Measurements from ENCODE around the gene GRID1. TPM values are rescaled to one million over a fixed set of nuclear protein-coding genes. Genes with fewer than 3 reads are reported as not detected.
"Not testable (repeated sequence)": the region's sequence is repeated elsewhere in the genome, so short reads cannot be mapped to it uniquely, and the experiment has no call there.

Gene GRID1
- polyA plus RNA-seq, 4 donors, result 0.27 to 1.1 (median 0.40) TPM; not detected in 1

DNA sequence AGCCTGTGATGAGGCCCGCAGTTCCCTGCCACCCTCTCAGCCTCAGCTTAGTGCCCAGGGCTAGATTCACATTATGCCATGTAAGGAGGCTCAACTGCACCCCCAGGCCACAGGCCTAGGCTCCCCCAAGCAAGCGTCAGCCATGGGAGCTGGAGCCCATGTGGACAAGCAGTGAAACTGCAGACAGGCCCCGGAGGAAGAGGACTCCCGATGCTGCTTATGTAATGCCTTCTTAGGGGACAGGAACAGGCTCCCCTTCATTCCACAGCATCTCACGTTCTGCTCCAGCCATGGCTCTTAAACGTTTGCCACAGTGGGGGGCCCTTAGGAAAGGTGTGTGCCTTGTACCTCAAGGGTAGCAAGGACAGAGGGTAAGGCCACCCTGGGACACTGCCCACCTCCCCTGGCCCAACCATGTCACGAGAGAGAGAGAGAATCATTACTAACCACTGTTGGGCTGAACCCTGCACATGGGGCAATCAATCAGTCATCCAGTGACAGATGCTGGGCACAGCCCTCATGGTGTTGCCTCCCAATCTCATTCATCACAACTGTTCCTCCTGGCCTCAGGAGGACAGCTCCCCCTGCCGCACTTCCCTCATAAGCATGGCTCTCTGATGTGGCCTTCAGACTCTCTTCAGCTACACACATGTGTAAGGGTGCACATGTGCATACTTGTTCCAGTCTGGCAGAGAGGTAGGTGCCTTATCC is 263.0 kb downstream of the GRID1 start:
- Histone ChIP-seq H3K36me3 (ENCODE audit: control insufficient read depth in 3 of 3, insufficient read depth in 2 of 3, low read depth in 1 of 3, low read length in 3 of 3) (no peaks in the 10 kb centered on the region), H3K4me1 (ENCODE audit: control insufficient read depth in 3 of 3, insufficient read depth in 2 of 3, low read depth in 1 of 3, low read length in 2 of 3) (no peaks in the 10 kb centered on the region), H3K4me3 (ENCODE audit: low read depth in 1 of 3, low read length in 3 of 3) (no peak overlapping the region), H3K27ac (ENCODE audit: low read depth in 1 of 3, low read length in 2 of 3) (no peak overlapping the region), H3K9me3 (ENCODE audit: control insufficient read depth in 2 of 2, insufficient read depth in 1 of 2, low read depth in 1 of 2, low read length in 1 of 2) (no peaks in the 10 kb centered on the region), H3K27me3 (ENCODE audit: control insufficient read depth in 3 of 3, insufficient read depth in 3 of 3, low read length in 3 of 3) (no peaks in the 10 kb centered on the region)
- WGBS, 3 donors, result 73 to 76% (median 73%) methylated on average over 8 of the region's 8 CpGs
- DNase-seq (no peak), FAIRE-seq (no peak)

DNA sequence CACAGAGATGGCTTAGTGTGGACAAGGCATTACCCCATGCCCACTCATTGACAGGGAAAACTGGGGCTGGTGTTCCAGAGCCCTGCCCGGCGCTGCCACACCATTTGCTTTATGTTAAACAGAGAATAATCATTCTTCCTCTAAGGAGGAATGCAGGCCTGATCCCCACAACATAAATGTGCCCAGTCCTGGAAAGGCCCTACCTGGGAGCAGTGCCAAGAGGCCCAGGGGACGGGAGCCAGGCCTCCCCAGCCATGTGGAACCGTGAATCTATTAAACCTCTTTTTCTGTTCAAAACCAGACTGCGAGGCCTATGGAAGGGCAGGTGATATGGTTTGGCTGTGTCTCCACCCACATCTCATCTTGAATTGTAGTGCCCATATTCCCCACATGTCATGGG is 264.1 kb downstream of the GRID1 start:
- H3K4me1 ChIP-seq (ENCODE audit: control insufficient read depth in 3 of 3, insufficient read depth in 2 of 3, low read depth in 1 of 3, low read length in 2 of 3), result no peaks in the 10 kb centered on the region
- no peak for DNase-seq
- H3K27me3 ChIP-seq (ENCODE audit: control insufficient read depth in 3 of 3, insufficient read depth in 3 of 3, low read length in 3 of 3), result no peaks in the 10 kb centered on the region
- H3K4me3 ChIP-seq (ENCODE audit: low read depth in 1 of 3, low read length in 3 of 3), result no peak overlapping the region
- H3K27ac ChIP-seq (ENCODE audit: low read depth in 1 of 3, low read length in 2 of 3), result no peak overlapping the region
- H3K36me3 ChIP-seq (ENCODE audit: control insufficient read depth in 3 of 3, insufficient read depth in 2 of 3, low read depth in 1 of 3, low read length in 3 of 3), result no peaks in the 10 kb centered on the region
- WGBS, 3 donors, result 78 to 82% (median 82%) methylated on average over 5 of the region's 5 CpGs
- no peak for FAIRE-seq
- no peaks in the 10 kb centered on the region for H3K9me3 ChIP-seq (ENCODE audit: control insufficient read depth in 2 of 2, insufficient read depth in 1 of 2, low read depth in 1 of 2, low read length in 1 of 2)

DNA sequence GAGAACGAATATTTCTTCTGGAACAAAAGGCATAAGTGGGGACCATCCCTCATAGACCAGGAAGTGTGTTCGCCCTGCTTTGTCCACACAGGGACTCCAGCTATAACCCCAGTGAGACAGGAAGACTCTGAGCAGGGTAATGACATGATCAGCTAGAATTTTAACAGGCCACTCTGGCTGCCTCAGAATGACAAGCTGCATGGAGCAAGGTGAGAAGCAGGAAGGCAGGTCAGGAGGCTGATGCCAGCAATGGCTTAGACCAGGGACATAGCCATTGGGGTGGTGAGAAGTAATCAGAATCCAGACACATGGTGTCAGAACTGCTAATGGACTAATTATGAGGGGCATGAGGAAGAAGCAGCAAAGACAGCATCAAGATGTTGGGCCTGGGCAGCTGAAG is 264.6 kb downstream of the GRID1 start:
- no peaks in the 10 kb centered on the region for H3K27me3 ChIP-seq (ENCODE audit: control insufficient read depth in 3 of 3, insufficient read depth in 3 of 3, low read length in 3 of 3)
- no peak overlapping the region for H3K4me3 ChIP-seq (ENCODE audit: low read depth in 1 of 3, low read length in 3 of 3)
- H3K4me1 ChIP-seq (ENCODE audit: control insufficient read depth in 3 of 3, insufficient read depth in 2 of 3, low read depth in 1 of 3, low read length in 2 of 3), result no peaks in the 10 kb centered on the region
- no peaks in the 10 kb centered on the region for H3K36me3 ChIP-seq (ENCODE audit: control insufficient read depth in 3 of 3, insufficient read depth in 2 of 3, low read depth in 1 of 3, low read length in 3 of 3)
- FAIRE-seq, result no peak
- DNase-seq, result no peak
- no peak overlapping the region for H3K27ac ChIP-seq (ENCODE audit: low read depth in 1 of 3, low read length in 2 of 3)
- no peaks in the 10 kb centered on the region for H3K9me3 ChIP-seq (ENCODE audit: control insufficient read depth in 2 of 2, insufficient read depth in 1 of 2, low read depth in 1 of 2, low read length in 1 of 2)
- WGBS, 3 donors, result 81 to 87% (median 83%) methylated on average over 2 of the region's 2 CpGs

DNA sequence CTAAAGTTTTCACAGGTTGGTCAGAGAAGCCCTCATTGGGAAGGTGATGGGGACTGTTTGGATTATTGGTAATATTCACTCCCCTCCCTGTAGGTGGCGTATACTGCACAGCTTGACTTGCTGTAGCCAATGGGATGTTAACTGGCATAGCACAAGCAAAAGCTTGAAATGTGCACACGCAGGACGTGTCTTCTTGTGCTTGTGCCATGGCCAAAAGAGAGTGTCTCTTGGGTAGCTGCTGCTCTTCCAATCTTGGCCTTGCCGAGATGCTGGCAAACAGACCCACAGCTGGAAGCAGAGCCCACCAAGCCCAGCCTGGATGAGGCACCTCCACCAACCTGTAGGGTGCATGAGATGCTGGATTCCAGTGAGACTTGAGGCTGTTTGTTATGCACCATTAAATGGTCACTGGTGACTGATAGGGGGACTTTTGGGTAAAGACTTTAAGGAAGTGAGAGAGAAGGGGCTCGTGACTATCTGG is 266.0 kb downstream of the GRID1 start:
- DNase-seq (peak; percentile 39 to 56), FAIRE-seq (no peak)
- Histone ChIP-seq H3K36me3 (ENCODE audit: control insufficient read depth in 3 of 3, insufficient read depth in 2 of 3, low read depth in 1 of 3, low read length in 3 of 3) (no peaks in the 10 kb centered on the region), H3K4me1 (ENCODE audit: control insufficient read depth in 3 of 3, insufficient read depth in 2 of 3, low read depth in 1 of 3, low read length in 2 of 3) (no peaks in the 10 kb centered on the region), H3K27ac (ENCODE audit: low read depth in 1 of 3, low read length in 2 of 3) (no peak overlapping the region), H3K9me3 (ENCODE audit: control insufficient read depth in 2 of 2, insufficient read depth in 1 of 2, low read depth in 1 of 2, low read length in 1 of 2) (no peaks in the 10 kb centered on the region), H3K4me3 (ENCODE audit: low read depth in 1 of 3, low read length in 3 of 3) (no peak overlapping the region), H3K27me3 (ENCODE audit: control insufficient read depth in 3 of 3, insufficient read depth in 3 of 3, low read length in 3 of 3) (no peaks in the 10 kb centered on the region)
- 32 to 55% (median 43%) methylated on average over 5 of the region's 5 CpGs for WGBS, 3 donors

DNA sequence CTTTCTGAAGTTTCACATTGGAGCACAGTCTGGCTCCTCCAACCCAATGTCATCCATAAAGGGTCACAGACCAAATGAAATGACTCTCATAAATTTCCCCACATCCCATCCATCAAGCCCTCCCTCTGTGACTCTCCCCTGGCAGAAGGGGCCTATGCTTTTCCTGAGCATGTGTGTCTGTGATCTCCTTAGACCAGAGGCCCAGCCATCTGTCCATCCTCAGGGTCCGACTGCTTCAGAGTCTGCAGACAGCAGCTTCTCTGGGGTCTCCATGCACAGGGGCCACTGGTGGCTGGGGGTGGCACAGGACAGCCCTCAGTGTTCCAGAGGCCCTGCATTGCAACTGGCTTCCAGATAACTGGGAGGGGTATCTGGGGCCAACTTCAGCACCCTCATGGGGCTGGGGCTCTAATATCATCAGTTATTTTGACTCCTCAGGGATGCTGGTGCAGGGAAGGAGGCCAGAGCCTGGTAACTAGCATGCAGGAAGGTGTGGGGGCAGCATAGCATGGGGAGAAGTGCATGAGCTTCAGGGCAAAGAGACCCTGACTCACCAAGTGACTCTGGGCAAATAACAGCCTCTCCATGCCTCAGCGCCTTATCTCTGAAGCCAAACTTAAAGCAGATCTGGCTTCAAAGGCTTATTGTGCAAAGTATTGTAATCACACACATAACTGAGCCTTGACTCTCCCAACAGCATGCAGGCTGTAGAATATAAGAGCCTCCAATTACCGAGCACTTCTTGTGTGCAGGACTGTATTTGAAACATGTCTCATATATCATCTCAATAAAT is 266.9 kb downstream of the GRID1 start:
- Histone ChIP-seq H3K9me3 (ENCODE audit: control insufficient read depth in 2 of 2, insufficient read depth in 1 of 2, low read depth in 1 of 2, low read length in 1 of 2) (no peaks in the 10 kb centered on the region), H3K27me3 (ENCODE audit: control insufficient read depth in 3 of 3, insufficient read depth in 3 of 3, low read length in 3 of 3) (no peaks in the 10 kb centered on the region), H3K4me1 (ENCODE audit: control insufficient read depth in 3 of 3, insufficient read depth in 2 of 3, low read depth in 1 of 3, low read length in 2 of 3) (no peaks in the 10 kb centered on the region), H3K4me3 (ENCODE audit: low read depth in 1 of 3, low read length in 3 of 3) (no peak overlapping the region), H3K27ac (ENCODE audit: low read depth in 1 of 3, low read length in 2 of 3) (no peak overlapping the region), H3K36me3 (ENCODE audit: control insufficient read depth in 3 of 3, insufficient read depth in 2 of 3, low read depth in 1 of 3, low read length in 3 of 3) (no peaks in the 10 kb centered on the region)
- WGBS, 3 donors, result 52 to 77% (median 56%) methylated on average over 3 of the region's 3 CpGs
- DNase-seq (no peak), FAIRE-seq (no peak)

DNA sequence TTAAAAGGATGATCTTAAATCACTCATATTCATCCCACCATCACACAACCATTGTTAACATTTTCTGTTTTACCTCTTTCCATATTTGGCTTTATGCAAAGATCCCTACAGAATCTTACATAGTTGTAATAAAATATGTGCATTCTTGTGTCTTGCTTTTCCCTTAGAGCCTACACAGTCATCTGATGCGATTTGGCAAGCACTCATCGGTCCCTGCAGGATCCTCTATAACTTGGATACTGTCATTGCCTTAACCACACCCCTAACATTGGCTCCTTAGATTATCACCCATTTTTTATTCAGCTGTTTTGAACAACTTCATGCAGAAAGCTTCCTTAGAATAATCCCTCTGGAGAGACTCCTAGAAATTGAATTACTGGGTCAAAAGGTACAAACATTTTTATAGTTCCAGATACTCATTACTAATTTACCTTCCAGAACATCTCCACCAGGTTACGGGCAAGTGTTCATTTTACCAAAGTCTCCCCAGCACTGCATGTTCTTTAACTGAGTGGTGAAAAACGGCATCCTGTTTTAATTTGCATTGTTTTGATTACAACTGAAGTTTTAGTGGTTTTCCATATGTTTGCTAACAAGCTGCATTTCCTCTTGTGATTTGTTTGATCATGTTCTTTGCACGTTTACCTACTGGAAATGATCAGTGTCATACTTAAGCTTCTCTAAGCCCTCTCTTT is 268.3 kb downstream of the GRID1 start:
- DNase-seq, result no peak
- no peaks in the 10 kb centered on the region for H3K4me1 ChIP-seq (ENCODE audit: control insufficient read depth in 3 of 3, insufficient read depth in 2 of 3, low read depth in 1 of 3, low read length in 2 of 3)
- no peaks in the 10 kb centered on the region for H3K27me3 ChIP-seq (ENCODE audit: control insufficient read depth in 3 of 3, insufficient read depth in 3 of 3, low read length in 3 of 3)
- H3K36me3 ChIP-seq (ENCODE audit: control insufficient read depth in 3 of 3, insufficient read depth in 2 of 3, low read depth in 1 of 3, low read length in 3 of 3), result no peaks in the 10 kb centered on the region
- no peaks in the 10 kb centered on the region for H3K9me3 ChIP-seq (ENCODE audit: control insufficient read depth in 2 of 2, insufficient read depth in 1 of 2, low read depth in 1 of 2, low read length in 1 of 2)
- no peak for FAIRE-seq
- 55 to 60% (median 58%) methylated on average over 5 of the region's 5 CpGs for WGBS, 3 donors
- H3K4me3 ChIP-seq (ENCODE audit: low read depth in 1 of 3, low read length in 3 of 3), result no peak overlapping the region
- H3K27ac ChIP-seq (ENCODE audit: low read depth in 1 of 3, low read length in 2 of 3), result no peak overlapping the region

DNA sequence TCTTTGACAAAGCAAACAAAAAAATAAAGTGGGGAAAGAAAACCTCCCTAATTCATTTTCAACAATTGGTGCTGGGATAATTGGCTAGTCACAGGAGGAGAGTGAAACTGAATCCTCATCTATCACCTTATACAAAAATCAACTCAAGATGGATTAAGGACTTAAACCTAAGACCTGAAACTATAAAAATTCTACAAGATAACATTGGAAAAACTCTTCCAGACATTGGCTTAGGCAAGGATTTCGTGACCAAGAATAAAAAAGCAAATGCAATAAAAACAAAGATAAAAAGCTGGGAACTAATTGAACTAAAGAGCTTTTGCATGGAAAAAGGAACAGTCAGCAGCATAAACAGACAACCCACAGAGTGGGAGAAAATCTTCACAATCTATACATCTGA is 271.5 kb downstream of the GRID1 start:
- H3K27ac ChIP-seq (ENCODE audit: low read depth in 1 of 3, low read length in 2 of 3); FAIRE-seq; DNase-seq; H3K36me3 ChIP-seq (ENCODE audit: control insufficient read depth in 3 of 3, insufficient read depth in 2 of 3, low read depth in 1 of 3, low read length in 3 of 3); H3K9me3 ChIP-seq (ENCODE audit: control insufficient read depth in 2 of 2, insufficient read depth in 1 of 2, low read depth in 1 of 2, low read length in 1 of 2); H3K4me1 ChIP-seq (ENCODE audit: control insufficient read depth in 3 of 3, insufficient read depth in 2 of 3, low read depth in 1 of 3, low read length in 2 of 3); H3K27me3 ChIP-seq (ENCODE audit: control insufficient read depth in 3 of 3, insufficient read depth in 3 of 3, low read length in 3 of 3); H3K4me3 ChIP-seq (ENCODE audit: low read depth in 1 of 3, low read length in 3 of 3): not testable (repeated sequence)
- WGBS, 3 donors, result 19 to 71% (median 33%) methylated on average over 1 of the region's 1 CpG

DNA sequence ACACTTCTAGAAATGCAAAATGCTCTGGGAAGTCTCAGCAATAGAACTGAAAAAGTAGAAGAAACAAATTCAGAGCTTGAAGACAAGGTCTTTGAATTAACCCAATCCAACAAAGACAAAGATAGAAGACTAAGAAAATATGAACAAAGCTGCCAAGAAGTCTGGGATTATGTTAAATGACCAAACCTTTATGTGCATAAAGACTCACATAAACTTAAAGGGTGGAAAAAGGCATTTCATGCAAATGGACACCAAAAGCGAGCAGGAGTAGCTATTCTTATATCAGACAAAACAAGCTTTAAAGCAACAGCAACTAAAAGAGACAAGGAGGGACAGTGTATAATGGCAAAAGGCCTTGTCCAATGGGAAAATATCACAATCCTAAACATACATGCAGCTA is 274.3 kb downstream of the GRID1 start:
- not testable (repeated sequence) for DNase-seq; H3K9me3 ChIP-seq (ENCODE audit: control insufficient read depth in 2 of 2, insufficient read depth in 1 of 2, low read depth in 1 of 2, low read length in 1 of 2); H3K27me3 ChIP-seq (ENCODE audit: control insufficient read depth in 3 of 3, insufficient read depth in 3 of 3, low read length in 3 of 3); H3K4me3 ChIP-seq (ENCODE audit: low read depth in 1 of 3, low read length in 3 of 3); H3K27ac ChIP-seq (ENCODE audit: low read depth in 1 of 3, low read length in 2 of 3); H3K36me3 ChIP-seq (ENCODE audit: control insufficient read depth in 3 of 3, insufficient read depth in 2 of 3, low read depth in 1 of 3, low read length in 3 of 3); FAIRE-seq; H3K4me1 ChIP-seq (ENCODE audit: control insufficient read depth in 3 of 3, insufficient read depth in 2 of 3, low read depth in 1 of 3, low read length in 2 of 3)
- 52 to 78% (median 61%) methylated on average over 1 of the region's 1 CpG for WGBS, 3 donors
